NCI-H524 treated with DMSO at 0.1 percent for 48 hours (cell line): ENCODE data around the gene TOMM40L.
A peak's percentile ranks its signal among the peaks of the same experiment; 100 is the strongest.
"Not testable (repeated sequence)": the region's sequence is repeated elsewhere in the genome, so short reads cannot be mapped to it uniquely, and the experiment has no call there.

Experiments
- DNase-seq: peaks from one replicate; lab custom pipeline; 2025; lab: John Stamatoyannopoulos, UW

TOMM40L gene

GRCh38 chr1:161222175-161223019 lies 3.5 kb upstream of the TOMM40L start:
- DNase-seq, result no peak

GRCh38 chr1:161223805-161224694 lies 1.8 kb upstream of the TOMM40L start:
- DNase-seq, result no peak

DNA sequence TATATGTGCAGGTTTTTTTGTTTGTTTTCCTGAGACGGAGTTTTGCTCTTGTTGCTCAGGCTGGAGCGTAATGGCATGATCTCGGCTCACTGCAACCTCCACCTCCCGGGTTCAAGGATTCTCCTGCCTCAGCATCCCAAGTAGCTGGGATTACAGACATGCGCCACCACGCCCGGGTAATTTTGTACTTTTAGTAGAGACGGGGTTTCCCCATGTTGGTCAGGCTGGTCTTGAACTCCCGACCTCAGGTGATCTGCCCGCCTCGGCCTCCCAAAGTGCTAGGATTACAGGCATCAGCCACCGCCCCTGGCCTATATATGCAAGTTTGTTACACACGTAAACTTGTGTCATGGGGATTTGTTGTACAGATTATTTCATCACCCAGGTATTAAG lies 1.2 kb upstream of the TOMM40L start:
- DNase-seq, result not testable (repeated sequence)

- DNase-seq, result no peak
Observed at GRCh38 chr1:161225178-161225533, 704 bp upstream of the TOMM40L start.

DNA sequence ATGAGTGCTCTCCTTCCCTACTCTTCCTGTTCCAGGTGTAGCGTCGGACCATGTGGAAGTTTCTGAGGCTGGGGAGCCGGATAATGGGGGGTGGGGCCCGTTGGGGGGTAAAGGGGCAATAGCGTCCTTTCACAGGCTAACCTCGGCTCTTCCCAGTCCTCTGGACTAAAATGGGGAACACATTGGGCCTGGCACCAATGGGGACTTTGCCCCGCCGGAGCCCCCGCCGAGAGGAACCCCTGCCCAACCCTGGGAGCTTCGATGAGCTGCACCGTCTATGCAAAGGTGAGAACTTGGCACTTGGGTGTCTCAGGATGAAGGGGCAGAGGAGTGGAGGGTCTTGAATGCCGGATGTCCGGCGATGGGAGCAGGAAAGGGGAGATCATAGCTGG lies 456 bp downstream of the TOMM40L start:
- no peak for DNase-seq

DNA sequence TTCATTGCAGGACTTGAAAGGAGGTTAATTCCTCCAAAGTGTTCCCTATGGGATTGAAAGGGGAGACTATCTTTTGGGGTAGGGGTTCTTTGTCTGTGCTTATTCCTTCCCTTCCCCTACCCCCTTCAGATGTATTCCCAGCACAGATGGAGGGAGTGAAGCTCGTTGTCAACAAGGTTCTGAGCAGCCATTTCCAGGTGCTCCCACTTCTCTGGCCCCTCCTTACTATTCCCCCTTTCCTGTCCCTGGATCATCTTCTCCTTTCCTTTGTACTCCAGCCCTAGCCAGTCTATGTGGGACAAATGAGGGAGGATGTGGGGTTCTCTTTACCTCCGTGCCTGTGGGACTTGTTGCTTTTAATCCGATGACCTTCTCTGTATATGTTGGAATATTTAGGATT lies 899 bp downstream of the TOMM40L start:
- DNase-seq, result no peak

- peak; percentile 9 for DNase-seq
Observed at GRCh38 chr1:161227196-161227871, 1.5 kb downstream of the TOMM40L start.

GRCh38 chr1:161228032-161228431 lies 2.2 kb downstream of the TOMM40L start:
- DNase-seq, result no peak

GRCh38 chr1:161229896-161230295 lies 4.0 kb downstream of the TOMM40L start:
- no peak for DNase-seq

GRCh38 chr1:161230762-161231161 lies 4.9 kb downstream of the TOMM40L start:
- DNase-seq, result no peak

DNA sequence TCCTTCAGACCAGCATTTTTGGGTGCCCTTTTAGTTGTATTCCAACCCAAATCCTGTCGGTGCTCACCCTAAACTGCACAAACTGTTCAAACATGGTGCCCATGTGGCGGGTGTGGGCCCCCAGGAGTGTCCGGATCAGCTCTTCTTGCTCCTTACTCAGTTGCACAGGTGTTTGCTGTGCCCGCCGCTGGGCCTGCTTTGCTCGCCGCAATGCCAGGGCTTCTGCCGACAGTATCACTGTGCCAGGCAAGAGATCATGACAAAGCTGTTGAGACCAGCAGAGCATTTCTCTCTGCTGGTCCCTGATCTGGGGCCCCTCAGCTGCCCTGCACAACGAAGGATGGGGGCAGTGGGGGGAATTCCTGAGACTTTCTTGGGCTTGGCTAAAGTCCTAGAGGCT lies 7.2 kb downstream of the TOMM40L start:
- no peak for DNase-seq

GRCh38 chr1:161235957-161236775 lies 10.3 kb downstream of the TOMM40L start:
- DNase-seq, result no peak

- DNase-seq, result no peak
Observed at GRCh38 chr1:161238039-161238473, 12.2 kb downstream of the TOMM40L start, which contains the start of gene NR1I3. Gene NR1I3 (minus strand): TSS chr1:161238203. CDS start chr1:161236565, 1,638 bp downstream.

DNA sequence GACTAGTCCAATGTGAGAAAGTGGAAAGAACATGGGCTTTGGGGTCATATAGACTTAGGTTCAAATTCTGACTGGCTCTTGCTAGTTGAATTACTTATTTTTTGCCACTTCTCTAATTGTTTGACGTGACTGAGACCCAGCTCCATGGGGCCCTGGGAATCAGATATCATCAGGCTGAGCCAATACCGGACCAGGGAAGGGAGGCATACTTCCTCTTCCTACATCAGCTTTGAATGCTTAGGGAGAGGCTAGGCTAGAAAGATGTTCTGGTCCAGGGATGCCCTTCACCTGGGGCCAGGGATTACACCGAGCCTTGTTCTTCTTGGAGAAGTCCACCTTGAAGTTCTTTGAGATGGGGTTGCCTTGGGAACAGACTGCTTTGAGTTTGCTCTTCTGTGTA lies 15.8 kb downstream of the TOMM40L start:
- DNase-seq, result no peak

GRCh38 chr1:161242313-161242712 lies 16.5 kb downstream of the TOMM40L start:
- DNase-seq, result no peak

DNA sequence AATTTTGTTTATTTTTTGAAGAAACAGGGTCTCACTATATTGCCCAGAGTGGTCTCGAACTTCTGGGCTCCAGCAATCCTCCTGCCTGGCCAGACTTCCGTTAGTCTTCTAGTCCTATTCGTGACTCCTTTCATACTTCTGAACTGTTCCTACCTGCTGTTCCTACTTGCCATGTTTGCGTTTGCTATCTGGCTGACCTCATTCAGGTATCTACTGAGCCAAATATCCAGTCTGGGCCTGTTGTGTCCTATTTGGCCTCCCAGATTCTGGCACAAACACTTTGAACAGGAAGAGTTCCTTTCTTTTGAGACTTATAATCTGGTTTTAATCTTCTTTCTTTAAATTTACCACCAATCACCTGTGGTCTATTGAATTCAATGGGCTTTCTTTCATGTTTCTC lies 19.0 kb downstream of the TOMM40L start:
- DNase-seq, result no peak

GRCh38 chr1:161250100-161250499 lies 24.2 kb downstream of the TOMM40L start:
- not testable (repeated sequence) for DNase-seq

GRCh38 chr1:161250829-161251228 lies 25.0 kb downstream of the TOMM40L start:
- no peak for DNase-seq

DNA sequence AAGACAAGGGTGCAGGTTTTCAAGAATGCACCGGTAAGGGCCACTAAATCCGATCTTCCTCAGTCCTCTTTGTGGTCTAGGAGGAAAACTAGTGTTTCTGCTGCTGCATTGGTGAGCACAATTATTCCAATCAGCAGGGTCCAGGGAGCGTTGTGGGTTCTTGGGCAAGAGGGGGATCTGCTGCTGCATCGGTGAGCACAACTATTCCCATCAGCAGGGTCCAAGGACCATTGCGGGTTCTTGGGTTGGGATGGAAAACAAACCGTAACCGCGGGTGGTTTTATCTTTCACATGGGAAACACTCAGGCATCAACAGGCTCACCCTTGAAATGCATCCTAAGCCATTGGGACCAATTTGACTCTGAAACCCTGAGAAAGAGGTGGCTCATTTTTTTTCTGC lies 25.7 kb downstream of the TOMM40L start:
- no peak for DNase-seq

GRCh38 chr1:161255302-161255701 lies 29.4 kb downstream of the TOMM40L start:
- DNase-seq, result not testable (repeated sequence)

DNA sequence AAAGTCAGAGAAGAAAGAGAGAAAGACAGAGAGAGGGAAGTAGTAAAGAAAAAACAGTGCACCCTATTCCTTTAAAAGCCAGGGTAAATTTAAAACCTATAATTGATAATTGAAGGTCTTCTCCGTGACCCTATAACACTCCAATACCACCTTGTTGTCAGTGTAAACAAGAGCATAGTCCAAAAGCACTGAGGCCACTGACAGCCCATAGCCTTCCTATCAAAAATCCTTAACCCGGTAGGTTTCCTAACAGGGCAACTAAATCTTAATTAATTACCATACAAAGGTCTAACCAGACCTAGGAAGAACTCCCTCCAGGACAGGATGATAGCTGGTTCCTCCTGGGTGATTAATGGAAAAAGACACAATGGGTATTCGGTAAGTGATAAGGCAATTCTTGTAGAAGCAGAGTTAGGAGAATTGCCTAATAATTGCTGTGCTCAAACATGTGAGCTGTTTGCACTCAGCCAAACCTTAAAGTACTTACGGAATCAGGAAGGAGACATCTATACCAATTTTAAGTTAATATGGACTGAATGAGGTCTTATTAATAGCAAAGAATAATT lies 30.2 kb downstream of the TOMM40L start:
- DNase-seq, result not testable (repeated sequence)
